ENCODE data around the gene PDXP. TPM values are rescaled to one million over a fixed set of nuclear protein-coding genes. Genes with fewer than 3 reads are reported as not detected.

PDXP gene
- total and polyA plus RNA-seq, 7 donors: 9.0 to 37.9 (median 12.9) TPM

- H3K4me3 ChIP-seq: no peak overlapping the region
- H3K9me3 ChIP-seq: no peaks in the 10 kb centered on the region
- WGBS, 3 donors: 76 to 84% (median 82%) methylated on average over 6 of the region's 6 CpGs
- no peaks in the 10 kb centered on the region for H3K27me3 ChIP-seq (ENCODE audit: insufficient read depth in 3 of 3, low read length in 2 of 3)
- ATAC-seq: no peak
- intact Hi-C loops (cut with DNase I): no loop called here
- H3K27ac ChIP-seq: no peak overlapping the region
- peaks cover 0 to 15% of the 10 kb centered on the region in 2 donors for H3K36me3 ChIP-seq (ENCODE audit: insufficient read depth in 1 of 2, low read depth in 1 of 2)
- DNase-seq: no peak
- TF ChIP-seq CTCF (IDR thresholded peaks at IDR 0.05): no peak
- H3K4me1 ChIP-seq: peaks cover 30% of the 10 kb centered on the region
Observed at GRCh38 chr22:37669586-37669985, 11.1 kb downstream of the PDXP start.

- peak overlapping the region; percentile 1 for H3K27ac ChIP-seq
- no peaks in the 10 kb centered on the region for H3K27me3 ChIP-seq (ENCODE audit: insufficient read depth in 3 of 3, low read length in 2 of 3)
- intact Hi-C loops (cut with DNase I): no loop called here
- no peaks in the 10 kb centered on the region for H3K36me3 ChIP-seq (ENCODE audit: insufficient read depth in 1 of 2, low read depth in 1 of 2)
- no peaks in the 10 kb centered on the region for H3K9me3 ChIP-seq
- H3K4me1 ChIP-seq: peaks cover 28% of the 10 kb centered on the region
- ATAC-seq: no peak
- no peak for TF ChIP-seq CTCF (IDR thresholded peaks at IDR 0.05)
- H3K4me3 ChIP-seq: no peak overlapping the region
- no peak for DNase-seq
- 66 to 78% (median 71%) methylated on average over 15 of the region's 15 CpGs for WGBS, 3 donors
Observed at GRCh38 chr22:37672206-37672919, 13.8 kb downstream of the PDXP start.

- Histone ChIP-seq H3K9me3 (no peaks in the 10 kb centered on the region), H3K4me1 (peaks cover 28% of the 10 kb centered on the region), H3K27me3 (ENCODE audit: insufficient read depth in 3 of 3, low read length in 2 of 3) (no peaks in the 10 kb centered on the region), H3K4me3 (no peak overlapping the region), H3K27ac (peak overlapping the region; percentile 1), H3K36me3 (ENCODE audit: insufficient read depth in 1 of 2, low read depth in 1 of 2) (peaks cover 0 to 5% of the 10 kb centered on the region in 2 donors)
- 69 to 78% (median 71%) methylated on average over 11 of the region's 11 CpGs for whole genome bisulfite sequencing, 3 donors
- DNase-seq (no peak), ATAC-seq (no peak)
- intact Hi-C loops (cut with DNase I): no loop called here
- no peak for TF ChIP-seq CTCF (IDR thresholded peaks at IDR 0.05)
Observed at GRCh38 chr22:37672920-37673455, 14.5 kb downstream of the PDXP start.

- peak overlapping the region; percentile 96 for H3K27ac ChIP-seq
- no peak for TF ChIP-seq CTCF (IDR thresholded peaks at IDR 0.05)
- no peak for DNase-seq
- H3K36me3 ChIP-seq (ENCODE audit: insufficient read depth in 1 of 2, low read depth in 1 of 2): peaks cover 0 to 18% of the 10 kb centered on the region in 2 donors
- peak overlapping the region; percentile 79 for H3K4me3 ChIP-seq
- 74 to 84% (median 76%) methylated on average over 12 of the region's 12 CpGs for WGBS, 3 donors
- H3K27me3 ChIP-seq (ENCODE audit: insufficient read depth in 3 of 3, low read length in 2 of 3): no peaks in the 10 kb centered on the region
- intact Hi-C loops (cut with DNase I): no loop called here
- peaks cover 27% of the 10 kb centered on the region for H3K4me1 ChIP-seq
- no peaks in the 10 kb centered on the region for H3K9me3 ChIP-seq
- no peak for ATAC-seq
Observed at GRCh38 chr22:37674248-37674647, 15.7 kb downstream of the PDXP start.
